NCI-H524 treated with DMSO at 0.1 percent for 48 hours (cell line): ENCODE data around the gene LYPD1.
"Not testable (repeated sequence)": the region's sequence is repeated elsewhere in the genome, so short reads cannot be mapped to it uniquely, and the experiment has no call there.

Experiments used
- DNase-seq: peaks from one replicate; lab custom pipeline; 2025; lab: John Stamatoyannopoulos, UW

The LYPD1 gene

GRCh38 chr2:132669908-132670495 lies at the start of gene LYPD1:
Gene LYPD1 (minus strand): TSS chr2:132670205. CDS start chr2:132669932, 273 bp downstream.
- DNase-seq: no peak

GRCh38 chr2:132719480-132719879 lies 49.5 kb upstream of the LYPD1 start:
- no peak for DNase-seq

- no peak for DNase-seq
These were observed 46.9 kb upstream of the LYPD1 start for GRCh38 chr2:132716954-132717353.

GRCh38 chr2:132715386-132716351 lies 45.7 kb upstream of the LYPD1 start:
- DNase-seq: no peak

GRCh38 chr2:132703396-132703795 lies 33.4 kb upstream of the LYPD1 start:
- no peak for DNase-seq

- DNase-seq: no peak
These were observed 31.8 kb upstream of the LYPD1 start for GRCh38 chr2:132701810-132702209.

- not testable (repeated sequence) for DNase-seq
These were observed 29.8 kb upstream of the LYPD1 start for GRCh38 chr2:132699802-132700201.

GRCh38 chr2:132698347-132698746 lies 28.3 kb upstream of the LYPD1 start:
- DNase-seq: not testable (repeated sequence)

GRCh38 chr2:132697556-132698205 lies 27.7 kb upstream of the LYPD1 start:
- DNase-seq: no peak

- DNase-seq: no peak
These were observed 22.8 kb upstream of the LYPD1 start for GRCh38 chr2:132692816-132693215.

GRCh38 chr2:132691556-132691955 lies 21.6 kb upstream of the LYPD1 start:
- no peak for DNase-seq

- no peak for DNase-seq
These were observed 20.8 kb upstream of the LYPD1 start for GRCh38 chr2:132690664-132691303.

- no peak for DNase-seq
These were observed 11.8 kb upstream of the LYPD1 start for GRCh38 chr2:132681766-132682165.

- DNase-seq: no peak
These were observed 10.5 kb upstream of the LYPD1 start for GRCh38 chr2:132680544-132680943.

GRCh38 chr2:132678483-132678882 lies 8.5 kb upstream of the LYPD1 start:
- DNase-seq: no peak

- no peak for DNase-seq
These were observed 7.7 kb upstream of the LYPD1 start for GRCh38 chr2:132677661-132678060.

GRCh38 chr2:132676999-132677398 lies 7.0 kb upstream of the LYPD1 start:
- DNase-seq: no peak

- DNase-seq: no peak
These were observed 1.3 kb upstream of the LYPD1 start for GRCh38 chr2:132671151-132671835.

- no peak for DNase-seq
These were observed 618 bp upstream of the LYPD1 start for GRCh38 chr2:132670496-132671150.

- DNase-seq: no peak
These were observed 758 bp downstream of the LYPD1 start for GRCh38 chr2:132668987-132669907.
